Activated CD4-positive, alpha-beta T cell treated with anti-CD3 and anti-CD28 coated beads for 4 hours (primary cell): ENCODE results near the gene DIRAS1.
A peak's percentile ranks its signal among the peaks of the same experiment; 100 is the strongest.

Experiments used
- DNase-seq, 2 donors: peaks; one replicate each; pipeline ENCODE4 v3.0.0-alpha.2; 2020

DIRAS1 gene

DNA sequence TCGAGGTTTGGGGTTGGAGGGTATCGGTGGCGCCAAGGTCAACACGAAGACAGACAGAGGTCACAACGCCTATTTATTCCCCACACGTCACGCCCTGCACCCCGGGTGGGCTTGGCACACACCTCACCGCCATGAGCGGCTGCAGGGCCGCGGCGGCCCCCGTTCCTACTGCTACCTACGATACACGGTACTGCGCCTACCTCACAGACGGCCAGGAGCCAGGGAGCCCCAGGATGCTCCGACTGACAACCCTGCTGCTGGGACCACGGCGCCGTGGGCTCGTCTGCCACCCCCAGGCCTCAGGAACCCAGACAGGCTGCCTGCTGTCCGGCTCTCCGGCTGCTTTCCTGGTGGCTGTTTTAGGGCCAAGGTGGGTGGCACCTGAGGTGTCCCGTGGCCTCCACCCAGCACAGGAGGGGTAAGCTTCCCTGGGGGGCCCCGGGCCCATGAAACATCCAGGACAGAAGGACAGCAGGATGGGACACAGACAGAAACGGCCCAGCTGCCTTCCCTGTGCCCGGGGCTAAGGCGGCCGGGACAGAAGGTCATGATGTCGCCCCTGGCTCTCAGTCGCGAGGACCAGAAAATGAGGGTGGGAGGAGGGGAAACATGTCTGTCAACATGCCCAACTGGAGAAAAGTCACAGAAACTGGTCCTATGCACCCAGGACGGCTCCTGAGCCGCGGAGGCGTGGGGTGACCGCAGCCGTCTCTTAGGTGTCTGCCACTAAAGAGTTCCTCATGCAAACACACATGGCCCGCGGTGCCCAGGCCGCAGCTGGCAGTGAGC lies 33.7 kb upstream of the DIRAS1 start:
- DNase-seq: no peak

DNA sequence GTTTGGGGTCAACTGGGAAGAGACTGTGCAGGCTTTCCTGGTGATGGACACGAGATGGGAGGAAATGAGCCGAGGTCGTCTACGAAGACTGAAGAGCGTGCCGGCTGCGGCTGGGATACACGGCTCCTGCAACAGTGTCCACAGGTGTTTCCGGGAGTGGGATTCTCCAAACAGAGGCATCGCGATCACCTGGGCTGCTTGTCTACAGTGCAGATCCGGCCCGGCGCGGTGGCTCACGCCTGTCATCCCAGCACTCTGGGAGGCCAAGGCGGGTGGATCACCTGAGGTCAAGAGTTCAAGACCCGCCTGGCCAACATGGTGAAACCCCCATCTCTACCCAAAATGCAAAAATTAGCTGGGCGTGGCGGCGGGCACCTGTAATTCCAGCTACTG lies 30.3 kb upstream of the DIRAS1 start:
- DNase-seq: no peak

DNA sequence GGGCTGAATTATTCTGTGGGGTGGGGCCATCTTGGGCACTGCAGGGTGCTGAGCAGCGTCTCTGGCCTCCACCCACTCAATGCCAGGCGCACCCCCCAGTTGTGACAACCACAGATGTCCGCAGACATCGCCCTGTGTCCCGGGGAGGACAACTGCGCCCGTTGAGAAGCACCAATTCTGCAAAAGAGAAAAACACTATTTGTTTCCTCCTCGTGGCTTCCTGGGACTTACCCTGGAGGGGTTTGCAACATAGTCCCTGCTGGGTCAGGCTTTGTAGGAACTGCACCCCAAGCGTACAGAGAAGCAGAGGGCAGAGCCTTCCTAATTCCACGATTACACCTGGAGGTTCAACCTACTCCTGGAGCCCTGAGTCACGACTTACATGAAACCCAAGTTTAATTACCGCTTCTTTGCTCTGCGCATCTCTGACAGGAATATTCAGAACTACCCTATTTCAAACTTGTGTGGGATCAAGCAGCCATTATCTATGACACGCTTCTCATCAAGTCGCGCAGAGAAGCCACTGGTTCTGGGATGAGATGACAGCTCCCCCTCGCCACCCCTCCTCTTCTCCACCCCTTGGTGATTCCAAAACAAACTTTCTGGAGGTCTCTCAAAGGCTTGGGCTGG lies 29.8 kb upstream of the DIRAS1 start:
- no peak for DNase-seq

DNA sequence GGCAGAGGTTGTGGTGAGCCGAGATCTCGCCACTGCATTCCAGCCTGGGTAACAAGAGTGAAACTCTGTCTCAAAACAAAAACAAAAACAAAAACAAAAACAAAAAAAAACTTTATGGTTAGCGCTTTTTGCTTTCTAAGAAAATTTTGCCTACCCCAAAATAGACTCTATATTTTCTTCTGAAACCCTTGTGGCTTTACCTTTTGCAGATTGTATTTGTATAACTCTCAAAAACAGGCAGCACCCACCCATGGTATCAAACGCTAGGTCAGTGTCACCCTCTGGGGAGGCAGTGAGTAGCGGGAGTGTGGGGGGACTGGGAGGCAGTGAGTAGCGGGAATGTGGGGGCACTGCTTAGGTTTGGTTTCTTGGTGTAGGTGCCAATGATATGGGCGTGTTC lies 26.2 kb upstream of the DIRAS1 start:
- DNase-seq: no peak

DNA sequence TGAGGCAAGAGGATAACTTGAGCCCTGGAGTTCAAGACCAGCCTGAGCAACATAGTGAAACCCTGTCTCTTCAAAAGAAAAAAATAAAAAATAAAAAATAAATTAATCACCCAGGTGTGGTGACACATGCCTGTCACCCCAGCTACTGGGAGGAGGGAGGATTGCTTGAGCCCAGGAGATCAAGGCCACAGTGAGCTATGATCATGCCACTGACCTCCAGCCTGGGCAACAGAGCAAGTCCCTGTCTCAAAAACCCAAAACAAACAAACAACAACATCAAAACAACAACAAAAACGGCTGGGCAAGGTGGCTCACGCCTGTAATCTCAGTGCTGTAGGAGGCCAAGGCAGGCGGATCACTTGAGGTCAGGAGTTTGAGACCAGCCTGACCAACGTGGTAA lies 22.9 kb upstream of the DIRAS1 start:
- no peak for DNase-seq

DNA sequence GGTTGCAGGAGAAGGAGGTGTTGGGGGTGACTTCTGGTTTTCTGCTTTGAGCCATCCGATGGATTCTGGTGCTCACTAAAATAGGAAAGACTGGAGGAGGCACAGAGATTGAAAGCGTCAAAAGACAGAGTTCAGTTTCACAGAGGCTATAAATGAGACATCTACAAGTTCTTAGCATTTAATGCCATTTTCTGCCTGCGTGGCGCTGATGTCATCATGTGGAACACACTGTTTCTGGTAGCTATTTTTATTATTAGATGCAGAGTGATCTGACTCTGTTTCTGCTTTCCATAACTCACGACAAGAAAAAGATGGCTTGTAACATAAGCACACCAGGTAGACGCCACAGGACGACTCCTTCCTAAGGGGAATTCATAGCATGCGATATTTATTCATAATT lies 21.9 kb upstream of the DIRAS1 start:
- DNase-seq: no peak

DNA sequence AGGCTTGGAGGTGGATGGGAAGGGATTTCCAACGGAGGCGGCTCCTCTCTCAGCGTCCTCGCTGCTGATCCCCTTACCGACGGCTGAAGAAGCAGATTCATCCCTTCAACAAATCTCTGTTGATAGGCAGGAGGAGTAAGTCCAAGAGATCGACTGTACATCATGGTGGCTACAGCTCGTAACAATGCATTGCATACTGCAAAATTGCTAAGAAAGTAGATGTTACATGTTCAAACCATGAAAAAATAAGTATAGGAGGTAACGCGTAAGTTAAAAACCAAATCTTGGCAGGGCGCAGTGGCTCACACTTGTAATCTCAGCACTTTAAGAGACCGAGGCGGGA lies 19.1 kb upstream of the DIRAS1 start:
- DNase-seq: no peak

DNA sequence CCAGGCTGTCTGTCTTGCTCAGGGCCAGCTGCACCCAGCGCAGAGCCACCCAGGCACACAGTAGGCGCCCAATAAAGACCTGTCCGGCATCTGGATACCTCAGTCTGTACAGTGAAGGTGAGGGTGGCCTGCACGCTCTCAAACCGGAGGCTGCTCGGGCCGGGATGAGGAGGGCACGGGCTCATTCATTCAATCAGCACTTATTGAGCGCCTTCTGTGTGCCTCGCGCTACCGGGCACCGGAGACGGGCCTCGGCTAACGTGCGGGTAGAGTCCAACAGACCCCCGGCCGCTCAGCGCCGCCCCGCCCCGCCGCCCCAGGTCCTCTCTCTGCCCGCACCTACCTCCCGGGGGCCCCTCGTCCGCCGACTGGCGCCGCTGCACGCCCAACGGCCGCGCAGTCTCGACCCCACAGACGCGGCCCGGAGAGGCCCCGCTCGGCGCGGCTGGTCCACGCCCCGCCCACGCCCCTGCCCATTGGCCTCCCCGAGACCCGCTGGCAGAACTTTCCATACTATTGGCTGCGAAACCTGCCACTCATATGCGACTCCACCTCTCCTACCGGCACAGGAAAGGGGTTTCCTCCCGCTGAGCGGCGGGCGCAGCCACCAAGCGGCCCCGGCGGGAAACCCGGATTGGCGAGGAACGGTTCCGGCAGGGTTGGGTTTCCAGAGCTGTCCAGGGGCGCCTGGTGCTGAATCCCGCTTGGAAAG lies 18.6 kb upstream of the DIRAS1 start, which contains the start of gene SLC39A3:
TSS of gene SLC39A3 (minus strand) at position 416 of the 712 bp plus-strand sequence. CDS start 2,760 bp downstream, outside the sequence.
- peak; percentile 97 to 100 for DNase-seq

DNA sequence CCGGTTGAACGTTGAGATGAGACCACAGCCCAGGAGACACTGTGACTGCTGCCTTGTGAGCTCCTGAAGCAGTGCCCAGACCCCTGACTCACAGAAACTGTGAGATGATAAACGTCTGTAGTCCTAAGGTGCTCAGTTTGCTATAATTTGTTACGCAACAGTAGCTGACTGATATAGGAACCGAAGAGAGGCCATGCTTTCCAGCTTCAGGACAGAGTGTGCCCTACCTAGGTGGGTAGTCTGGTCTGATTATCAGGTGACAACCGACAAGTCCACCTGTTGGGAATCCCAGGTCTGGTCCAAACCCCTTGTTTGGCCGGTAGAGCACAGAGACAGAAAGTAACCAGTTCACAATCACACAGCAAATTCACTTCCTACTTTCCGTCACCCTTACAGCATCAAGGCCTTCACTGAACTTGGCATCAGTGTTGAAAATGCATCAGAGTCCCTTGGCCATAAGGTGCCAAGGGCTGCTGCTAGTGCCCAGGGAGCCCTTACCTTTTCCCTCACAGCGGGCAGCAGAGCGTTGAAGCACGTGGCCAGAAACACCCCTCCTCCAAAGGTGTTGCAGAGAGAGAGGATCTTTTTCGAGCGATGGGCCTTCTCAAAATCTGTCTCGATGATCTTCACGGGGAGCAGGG lies 15.5 kb upstream of the DIRAS1 start:
- no peak for DNase-seq

DNA sequence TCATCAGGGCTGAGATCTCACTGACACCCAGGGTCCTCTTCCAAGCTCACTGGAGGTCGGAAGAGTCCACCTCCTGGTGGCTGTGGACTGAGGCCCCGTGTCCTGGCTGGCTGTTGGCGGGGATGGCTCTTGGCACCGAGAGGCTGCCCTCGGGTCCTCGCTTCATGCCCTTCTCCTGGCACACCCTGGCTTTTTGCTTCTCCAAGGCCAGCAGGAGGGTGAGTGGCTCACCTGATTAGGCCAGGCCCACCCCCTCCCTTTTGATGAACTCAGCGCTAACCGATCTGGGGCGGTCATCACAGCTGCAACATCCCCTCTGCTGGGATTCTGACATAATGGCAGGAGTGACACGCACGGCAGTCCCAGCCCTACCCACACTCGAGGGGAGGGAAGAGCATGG lies 14.2 kb upstream of the DIRAS1 start:
- DNase-seq: no peak

DNA sequence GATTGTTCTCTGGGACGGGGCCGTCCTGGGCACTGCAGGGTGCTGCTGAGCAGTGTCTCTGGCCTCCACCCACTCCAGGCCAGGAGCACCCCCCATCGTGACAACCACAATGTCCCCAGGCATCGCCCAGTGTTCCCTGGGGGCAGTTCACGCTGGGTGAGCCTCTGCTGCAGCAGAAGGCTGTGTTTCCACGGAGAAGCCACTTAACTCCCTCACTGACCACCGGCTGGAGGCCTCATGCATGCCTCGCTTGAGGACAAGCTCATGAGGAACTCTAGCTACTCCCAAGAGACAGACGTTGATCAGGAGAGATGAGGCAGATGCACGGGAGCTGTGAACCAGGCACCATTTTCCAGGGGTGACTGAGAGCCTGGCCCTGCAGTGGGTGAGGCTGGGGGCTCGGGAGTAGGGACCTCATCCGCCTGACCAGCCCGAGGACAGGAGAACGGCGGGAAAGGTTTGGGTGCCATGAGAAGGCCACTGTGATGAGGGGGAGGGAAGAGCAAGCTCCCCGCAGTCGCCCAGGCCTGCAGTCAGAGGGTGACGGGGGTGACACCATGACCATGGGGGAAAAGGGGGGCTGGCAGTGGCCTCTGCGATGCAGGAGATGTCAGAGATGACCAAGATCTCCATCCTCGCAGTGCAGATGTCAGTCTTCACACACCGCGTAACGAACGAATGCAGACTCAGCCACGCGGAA lies 13.6 kb upstream of the DIRAS1 start:
- no peak for DNase-seq

DNA sequence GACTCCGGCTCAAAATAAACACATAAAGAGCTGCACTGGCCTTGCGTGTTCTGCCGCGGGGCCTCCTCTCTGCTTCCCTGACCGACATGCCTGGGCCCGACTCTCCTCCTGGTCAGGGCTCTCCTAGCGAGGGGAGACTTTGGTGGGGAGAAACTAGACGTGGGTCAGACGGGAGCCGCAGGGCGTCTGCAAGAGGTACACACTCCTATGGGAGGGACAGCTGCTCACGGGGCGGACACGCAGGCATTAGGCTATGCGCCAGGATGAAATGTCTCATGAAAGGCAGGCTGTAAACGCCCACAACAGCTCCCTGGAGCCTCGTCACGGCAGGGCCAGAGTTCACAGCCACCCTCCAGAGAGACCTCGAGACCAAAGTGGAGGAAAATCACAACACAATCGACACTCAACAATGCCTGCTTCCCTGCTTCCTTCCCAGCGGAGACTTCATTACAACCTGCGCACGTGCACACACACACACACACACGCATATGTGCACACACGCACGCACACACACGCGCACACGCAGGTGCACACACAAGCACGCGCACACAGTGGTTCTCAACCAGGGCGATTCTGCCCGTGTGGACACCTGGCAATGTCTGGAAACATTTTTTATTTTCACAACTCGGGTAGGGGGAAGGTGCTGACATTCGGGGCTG lies 12.9 kb upstream of the DIRAS1 start:
- DNase-seq: no peak

DNA sequence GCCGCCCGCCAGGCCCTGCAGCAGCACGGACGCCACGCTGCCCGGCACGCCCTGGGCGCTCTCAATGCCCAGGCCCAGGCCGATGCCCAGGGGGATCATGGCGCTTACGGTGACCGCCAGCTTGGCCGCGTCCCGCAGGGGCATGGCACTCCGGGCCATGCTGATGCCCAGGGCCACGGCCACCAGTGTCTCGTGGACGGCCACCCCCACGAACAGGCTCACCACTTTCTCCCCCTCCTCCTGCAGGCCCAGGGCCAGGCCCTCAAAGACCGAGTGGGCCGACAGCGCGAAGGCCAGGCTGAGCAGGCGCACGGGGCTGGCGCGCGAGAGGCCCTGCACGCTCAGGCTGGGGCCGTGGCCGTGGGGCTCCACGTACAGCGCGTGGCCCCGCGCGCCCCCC lies 11.7 kb upstream of the DIRAS1 start:
- no peak for DNase-seq

DNA sequence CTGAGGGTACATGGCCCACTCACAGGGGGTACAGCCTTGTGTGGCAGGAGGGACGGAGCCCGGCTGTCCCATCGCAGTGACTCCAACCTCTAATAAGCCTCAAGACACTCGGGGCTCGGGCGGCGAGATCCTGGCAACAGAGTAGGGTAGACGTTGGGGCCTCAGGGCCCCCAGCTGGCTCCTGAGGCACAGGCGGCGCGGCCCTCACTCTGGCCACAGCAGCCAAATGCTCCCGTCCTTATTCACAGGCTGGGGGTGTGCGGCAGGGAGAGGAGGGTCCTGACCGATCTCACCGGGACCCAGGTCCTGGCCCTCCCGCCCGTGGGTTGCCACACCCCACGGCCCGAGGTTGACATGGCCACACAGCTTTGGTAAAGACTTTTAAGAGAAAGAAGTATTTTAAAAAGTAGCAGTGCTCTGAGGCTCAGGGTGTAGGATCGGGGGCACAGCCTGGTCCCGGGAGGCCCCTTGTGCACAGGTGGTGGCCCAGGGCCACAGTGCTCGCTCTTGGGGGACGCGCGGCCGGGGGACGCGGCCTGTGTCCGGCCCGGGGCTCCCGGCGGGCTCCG lies 11.1 kb upstream of the DIRAS1 start:
- no peak for DNase-seq

DNA sequence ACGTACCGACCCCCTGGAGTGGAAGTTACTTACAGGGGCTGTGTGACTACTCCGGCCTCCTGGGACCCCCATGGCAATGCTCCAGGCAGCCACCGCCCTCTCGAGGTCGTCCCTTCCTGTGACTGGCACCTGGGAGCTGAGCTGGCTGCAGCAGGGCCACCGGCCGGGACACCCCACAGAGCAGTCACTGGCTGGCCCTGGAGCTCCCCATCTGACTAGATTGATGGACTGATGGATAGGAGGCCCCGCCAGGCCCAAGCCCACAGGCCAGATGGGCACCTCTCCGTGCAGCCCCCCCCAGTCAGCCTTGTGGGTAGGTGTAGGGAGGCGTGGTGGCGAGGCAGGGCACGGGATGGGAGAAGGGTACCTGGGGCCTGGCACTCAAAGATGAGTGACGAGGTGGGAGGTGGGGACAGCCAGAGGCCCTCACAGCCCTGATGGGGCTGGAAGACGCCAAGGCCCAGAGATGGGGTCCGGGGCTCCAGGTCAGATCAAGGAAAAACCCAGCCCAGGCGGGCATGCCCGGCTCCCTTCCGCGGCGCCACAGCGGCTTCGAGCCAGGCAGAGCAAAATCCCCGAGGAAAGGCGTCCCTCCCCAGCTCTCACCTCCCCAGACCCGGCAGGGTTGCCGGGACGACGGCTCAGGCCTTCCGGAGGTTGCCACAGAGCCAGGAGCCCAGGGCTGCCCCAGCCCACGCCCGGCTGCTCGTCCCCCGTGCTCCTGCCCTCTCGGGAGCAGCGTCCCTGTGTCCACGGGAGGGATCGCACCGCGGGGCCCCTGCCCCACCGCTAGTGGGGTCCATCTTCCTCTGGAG lies 10.2 kb upstream of the DIRAS1 start:
- DNase-seq: no peak

DNA sequence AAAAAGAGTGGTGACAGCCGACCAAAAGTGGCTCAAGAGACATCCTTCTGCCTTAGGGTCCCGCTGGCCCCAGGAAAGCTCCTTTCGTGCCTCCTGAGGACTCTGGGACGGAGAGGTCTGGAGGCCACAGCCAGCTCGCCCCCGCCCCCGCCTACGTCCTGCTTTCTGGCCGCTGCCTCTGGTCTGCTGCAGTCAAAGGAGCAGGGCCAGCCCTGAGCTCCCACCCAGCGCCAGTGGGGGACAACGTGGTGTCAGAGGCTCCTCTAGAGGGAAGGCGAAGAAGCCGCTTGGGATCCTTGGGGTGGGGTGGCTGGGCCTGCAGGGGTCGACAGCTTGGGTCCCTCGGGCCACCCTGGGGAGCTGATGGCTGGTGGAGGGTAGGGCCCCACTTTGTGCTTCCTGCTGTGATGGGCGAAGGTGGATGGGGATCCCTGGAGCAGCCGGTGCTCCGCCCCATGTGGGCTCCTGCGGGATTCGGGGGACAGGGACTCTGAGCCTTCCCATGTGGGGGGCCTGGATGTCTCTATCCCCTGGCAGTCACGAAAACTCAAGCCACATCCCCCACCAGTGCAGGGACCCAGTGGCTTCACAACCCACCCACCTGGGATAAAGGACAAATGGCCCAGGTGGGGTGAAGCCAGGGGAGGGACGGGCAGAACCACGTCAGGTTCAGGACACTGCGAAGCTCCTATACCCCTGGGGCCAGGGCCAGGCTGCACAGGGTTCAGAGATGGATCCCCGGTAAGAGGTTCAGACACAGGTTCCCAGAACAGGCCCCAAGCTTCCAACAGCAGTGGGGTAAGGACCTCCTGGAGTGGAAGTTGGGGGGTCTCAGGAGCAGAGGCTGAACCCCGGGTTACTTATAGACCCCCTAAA lies 9.0 kb upstream of the DIRAS1 start:
- no peak for DNase-seq

DNA sequence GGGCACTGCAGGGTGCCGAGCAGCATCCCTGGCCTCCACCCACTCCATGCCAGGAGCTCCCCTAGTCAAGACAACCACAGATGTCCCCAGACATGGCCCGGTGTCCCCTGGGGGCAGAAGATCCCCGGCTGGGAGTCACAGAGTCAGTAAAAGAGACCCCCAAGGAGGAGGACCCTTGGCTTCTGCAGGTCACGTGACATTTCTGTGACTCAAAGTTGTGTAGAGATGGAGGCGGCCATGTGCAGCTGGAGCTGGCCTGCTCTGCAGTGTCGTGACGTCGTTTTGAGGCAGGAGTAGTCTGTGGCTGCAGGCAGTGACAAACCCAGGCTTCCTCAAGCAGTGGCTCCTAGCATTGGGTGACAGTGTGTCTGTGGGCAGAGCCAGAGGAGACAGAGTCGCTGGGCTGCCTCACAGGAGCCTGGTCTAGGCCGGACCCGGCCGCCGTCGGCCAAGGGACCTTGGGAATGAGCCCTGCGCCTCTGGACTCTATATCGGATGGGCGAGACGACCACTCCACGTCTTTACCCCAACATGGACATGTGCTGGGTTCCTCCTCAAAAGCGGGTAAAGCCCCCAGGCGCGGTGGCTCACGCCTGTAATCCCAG lies 7.7 kb upstream of the DIRAS1 start:
- DNase-seq: no peak

DNA sequence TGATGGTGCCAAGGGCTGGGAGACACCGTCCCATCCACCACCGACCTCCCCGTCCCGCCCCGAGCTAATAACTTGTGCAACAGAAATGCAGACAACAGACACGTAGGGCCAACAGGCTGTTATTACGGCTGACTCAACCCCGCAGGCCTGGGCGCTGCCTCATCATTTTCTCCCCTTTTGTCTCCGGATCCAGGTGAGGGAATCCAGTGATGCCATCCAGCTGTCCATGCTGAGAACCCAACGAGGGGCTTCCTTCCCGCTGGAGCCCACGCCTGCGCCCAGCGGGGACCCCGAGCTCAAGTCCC lies 6.4 kb upstream of the DIRAS1 start:
- no peak for DNase-seq

DNA sequence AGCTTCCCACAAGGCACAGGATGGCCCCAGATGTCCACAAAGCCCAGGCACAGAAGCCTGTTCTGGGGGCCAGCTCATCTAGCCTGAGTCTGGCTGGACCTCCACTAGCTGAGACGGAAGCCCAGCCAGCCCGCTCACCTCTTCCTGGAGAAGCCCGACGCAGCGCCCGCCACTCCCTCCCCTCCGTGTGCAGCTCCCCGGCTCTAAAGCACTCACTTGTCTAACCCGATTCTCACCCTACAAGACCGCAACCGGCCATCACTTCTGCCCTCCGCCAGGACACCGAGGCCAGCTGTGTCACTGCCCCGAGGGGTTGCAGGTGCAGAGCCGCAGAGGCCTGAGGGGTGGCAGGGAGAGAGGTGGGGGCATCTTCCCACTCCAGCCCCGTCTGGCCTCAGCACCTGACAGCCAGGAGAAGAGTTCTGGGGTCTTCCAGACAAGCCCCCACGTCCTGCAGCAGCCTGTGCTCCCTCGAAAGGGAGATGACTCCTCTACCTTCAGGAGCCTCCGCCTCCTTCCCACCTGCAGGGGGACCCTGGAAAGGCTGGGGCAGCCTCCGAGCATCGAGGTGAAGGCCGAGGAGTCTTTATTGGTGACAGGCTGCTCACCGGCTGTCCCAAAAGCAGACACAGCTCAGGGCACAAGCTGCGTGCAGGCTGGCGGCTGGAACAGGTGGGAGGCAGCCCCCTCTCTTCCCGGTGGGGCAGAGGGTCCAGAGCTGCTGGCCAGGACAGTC lies 5.9 kb upstream of the DIRAS1 start:
- no peak for DNase-seq
